Middle frontal gyrus (tissue), 1 donor: ENCODE measurements around the gene OSBPL8.

Experiments
- DNase-seq: peaks from one replicate; pipeline ENCODE4 v3.0.0-alpha.2; 2015; ENCODE audit warnings: low spot score; ENCODE audit errors: extremely low spot score

Gene OSBPL8

GRCh38 chr12:76555797-76556196, 3.8 kb downstream of the OSBPL8 start:
- no peak for DNase-seq

- no peak for DNase-seq
These were observed 4.3 kb downstream of the OSBPL8 start for GRCh38 chr12:76555231-76555767.

GRCh38 chr12:76554405-76555230, 5.0 kb downstream of the OSBPL8 start:
- DNase-seq: no peak

GRCh38 chr12:76552343-76552938, 7.1 kb downstream of the OSBPL8 start:
- no peak for DNase-seq

GRCh38 chr12:76551482-76551888, 8.1 kb downstream of the OSBPL8 start:
- DNase-seq: no peak

GRCh38 chr12:76549131-76549530, 10.4 kb downstream of the OSBPL8 start:
- DNase-seq: no peak

GRCh38 chr12:76548222-76548837, 11.2 kb downstream of the OSBPL8 start:
- no peak for DNase-seq

- DNase-seq: no peak
These were observed 12.0 kb downstream of the OSBPL8 start for GRCh38 chr12:76547526-76547925.

GRCh38 chr12:76546889-76547288, 12.7 kb downstream of the OSBPL8 start:
- DNase-seq: no peak

GRCh38 chr12:76545486-76545885, 14.1 kb downstream of the OSBPL8 start:
- DNase-seq: no peak

GRCh38 chr12:76544601-76545261, 14.8 kb downstream of the OSBPL8 start:
- no peak for DNase-seq

GRCh38 chr12:76543813-76544347, 15.7 kb downstream of the OSBPL8 start:
- no peak for DNase-seq

- no peak for DNase-seq
These were observed 16.7 kb downstream of the OSBPL8 start for GRCh38 chr12:76542908-76543307.

- no peak for DNase-seq
These were observed 19.8 kb downstream of the OSBPL8 start for GRCh38 chr12:76539727-76540126.

- DNase-seq: no peak
These were observed 21.6 kb downstream of the OSBPL8 start for GRCh38 chr12:76537923-76538322.

- no peak for DNase-seq
These were observed 23.0 kb downstream of the OSBPL8 start for GRCh38 chr12:76536546-76536945.

GRCh38 chr12:76535170-76535569, 24.4 kb downstream of the OSBPL8 start:
- DNase-seq: no peak

- DNase-seq: no peak
These were observed 26.2 kb downstream of the OSBPL8 start for GRCh38 chr12:76533331-76533730.

- DNase-seq: no peak
These were observed 27.1 kb downstream of the OSBPL8 start for GRCh38 chr12:76532520-76532919.

GRCh38 chr12:76531056-76531455, 28.5 kb downstream of the OSBPL8 start:
- DNase-seq: no peak

- no peak for DNase-seq
These were observed 29.1 kb downstream of the OSBPL8 start for GRCh38 chr12:76530516-76530915.
